WERI-Rb-1 (cell line): ENCODE results near the gene TACR2.

Experiments used
- DNase-seq: peaks from one replicate; pipeline ENCODE4 v3.0.0-alpha.2; 2020
- H3K27ac ChIP-seq: fragments of 250-450 bp; sonication (Bioruptor Pico); 2 replicates; pipeline ENCODE4 v1.5.1; 2020; ENCODE audit warnings: mild to moderate bottlenecking, moderate library complexity
- H3K27me3 ChIP-seq: fragments of 250-450 bp; sonication (Bioruptor Pico); 2 replicates; pipeline ENCODE4 v1.5.1; 2021; ENCODE audit warnings: mild to moderate bottlenecking, low read depth, moderate library complexity; ENCODE audit not compliant: insufficient read depth, severe bottlenecking
- H3K36me3 ChIP-seq: fragments of 250-450 bp; sonication (Bioruptor Pico); 2 replicates; pipeline ENCODE4 v1.5.1; 2020; ENCODE audit warnings: mild to moderate bottlenecking, moderate library complexity
- H3K4me3 ChIP-seq: 2 replicates; pipeline ENCODE4 v1.5.1; 2011; ENCODE audit warnings: low read depth, mild to moderate bottlenecking, control low read depth, low read length
- H3K9me3 ChIP-seq: fragments of 250-450 bp; sonication (Bioruptor Pico); 2 replicates; pipeline ENCODE4 v1.5.1; 2021; ENCODE audit warnings: mild to moderate bottlenecking, moderate library complexity; ENCODE audit not compliant: severe bottlenecking
- CTCF ChIP-seq: IDR thresholded peaks from 2 replicates; pipeline ENCODE4 v1.5.1; 2011; ENCODE audit warnings: low read depth, mild to moderate bottlenecking, control low read depth, inconsistent platforms, low read length

Gene TACR2

GRCh38 chr10:69403519-69403918, 13.2 kb downstream of the TACR2 start:
- no peak for TF ChIP-seq CTCF
- DNase-seq, result no peak

GRCh38 chr10:69403066-69403465, 13.7 kb downstream of the TACR2 start:
- Histone ChIP-seq H3K9me3 (no peaks in the 10 kb centered on the region), H3K4me3 (no peak overlapping the region), H3K36me3 (peaks cover 11% of the 10 kb centered on the region; the same call in 1 of the 2 replicates), H3K27me3 (no peaks in the 10 kb centered on the region), H3K27ac (no peak overlapping the region)
- no peak for TF ChIP-seq CTCF
- DNase-seq, result no peak

More at GRCh38 chr10:69403519-69403918, 13.2 kb downstream of the TACR2 start:
- Histone ChIP-seq H3K9me3 (no peaks in the 10 kb centered on the region), H3K27me3 (no peaks in the 10 kb centered on the region), H3K36me3 (peaks cover 11% of the 10 kb centered on the region; the same call in 1 of the 2 replicates), H3K4me3 (no peak overlapping the region), H3K27ac (no peak overlapping the region)

GRCh38 chr10:69402386-69402785, 14.3 kb downstream of the TACR2 start:
- H3K36me3 ChIP-seq, result peaks cover 14% of the 10 kb centered on the region; the same call in 1 of the 2 replicates
- no peak overlapping the region for H3K4me3 ChIP-seq
- H3K27me3 ChIP-seq, result no peaks in the 10 kb centered on the region
- no peak overlapping the region for H3K27ac ChIP-seq
- no peaks in the 10 kb centered on the region for H3K9me3 ChIP-seq
- TF ChIP-seq CTCF, result no peak
- no peak for DNase-seq

GRCh38 chr10:69401416-69401815, 15.3 kb downstream of the TACR2 start:
- Histone ChIP-seq H3K4me3 (no peak overlapping the region), H3K9me3 (no peaks in the 10 kb centered on the region), H3K27me3 (no peaks in the 10 kb centered on the region), H3K27ac (no peak overlapping the region), H3K36me3 (peaks cover 15% of the 10 kb centered on the region; the same call in 1 of the 2 replicates)
- DNase-seq, result no peak
- no peak for TF ChIP-seq CTCF

- Histone ChIP-seq H3K4me3 (no peak overlapping the region), H3K27ac (no peak overlapping the region), H3K27me3 (no peaks in the 10 kb centered on the region), H3K9me3 (no peaks in the 10 kb centered on the region), H3K36me3 (peaks cover 15% of the 10 kb centered on the region; the same call in 1 of the 2 replicates)
- TF ChIP-seq CTCF, result no peak
- no peak for DNase-seq
These were observed 15.8 kb downstream of the TACR2 start for GRCh38 chr10:69400936-69401335.

GRCh38 chr10:69398466-69398865, 18.3 kb downstream of the TACR2 start:
- Histone ChIP-seq H3K4me3 (no peak overlapping the region), H3K27me3 (no peaks in the 10 kb centered on the region), H3K36me3 (peaks cover 15% of the 10 kb centered on the region; the same call in 1 of the 2 replicates), H3K9me3 (no peaks in the 10 kb centered on the region), H3K27ac (no peak overlapping the region)
- TF ChIP-seq CTCF, result no peak
- DNase-seq, result no peak
